Adrenal gland (tissue), 12 donors: Measurements from ENCODE around the gene CCDC61. TPM values are rescaled to one million over a fixed set of nuclear protein-coding genes. Genes with fewer than 3 reads are reported as not detected.

Experiments
- DNase-seq, 7 donors: peaks; one replicate each; pipeline ENCODE4 v3.0.0-alpha.2; 2019 to 2020
- H3K27ac ChIP-seq, 5 donors: fragments of 200-600 bp; sonication (generic) in 4 of 5; 1 replicate in 3 of 5; 2 replicates in 2 of 5; pipeline versions ENCODE4 v1.5.1 to v1.8.0; 2016 to 2020; ENCODE audit warnings: mild to moderate bottlenecking in 1 of 5
- H3K27me3 ChIP-seq: fragments of 200-600 bp; 2 replicates; pipeline ENCODE4 v1.8.0; 2021
- H3K36me3 ChIP-seq, 2 donors: fragments of 200-600 bp; replicated peaks in 1 of 2; 1 replicate in 1 of 2; 2 replicates in 1 of 2; pipeline versions ENCODE4 v1.5.1 to v1.8.0; 2018 to 2022
- H3K4me1 ChIP-seq, 2 donors: fragments of 200-600 bp; replicated peaks in 1 of 2; 1 replicate in 1 of 2; 2 replicates in 1 of 2; pipeline versions ENCODE4 v1.5.1 to v1.8.0; 2018 to 2021
- H3K4me3 ChIP-seq, 4 donors: fragments of 200-600 bp; sonication (generic) in 3 of 4; one replicate each; pipeline ENCODE4 v1.5.1; 2016 to 2018
- H3K9me3 ChIP-seq, 3 donors: fragments of 200-600 bp; sonication (generic) in 1 of 3; replicated peaks in 1 of 3; 1 replicate in 2 of 3; 2 replicates in 1 of 3; pipeline versions ENCODE4 v1.5.1 to v1.8.0; 2016 to 2021
- CTCF ChIP-seq, 6 experiments: fragments of 450-650 bp in 4 of 6; fragments of 200-600 bp in 2 of 6; sonication (generic) in 1 of 6; IDR thresholded peaks; 1 replicate in 5 of 6; 2 replicates in 1 of 6; pipeline versions ENCODE4 v1.5.1 to v1.8.0; 2016 to 2021; ENCODE audit warnings: antibody characterized with exemption in 6 of 6, mild to moderate bottlenecking in 2 of 6, moderate library complexity in 1 of 6
- POLR2A ChIP-seq, 2 donors: fragments of 450-650 bp; IDR thresholded peaks; one replicate each; pipeline ENCODE4 v1.6.1; 2017; ENCODE audit warnings: antibody characterized with exemption in 2 of 2, mild to moderate bottlenecking in 2 of 2, moderate library complexity in 1 of 2
- WGBS, 4 donors: extraction: QIAGEN DNeasy Blood & Tissue Kit in 2 of 4; methylation state at CpG; one replicate each; pipeline versions ENCODE4 v1.1.5 to v1.1.7; 2013 to 2017; 5-methylcytosine and 5-hydroxymethylcytosine counted together
- intact Hi-C, 2 donors: fragments of 100-400 bp; cut with DNase I; formaldehyde crosslinking; loops; one replicate each; pipeline versions ENCODE4 v1.14.1 to v1.15.0; 2022 to 2023
- polyA plus RNA-seq, 3 donors: library from polyadenylated mRNA; stranded (reverse); fragments of 200-250 nt in 2 of 3; fragments of 350-450 nt in 1 of 3; fragmentation: Illumina TruSeq in 1 of 3; extraction: RNeasy Lipid Tissue Mini Kit (QIAGEN cat#74804) in 1 of 3; gene quantifications; one replicate each; pipeline ENCODE4 v1.2.3, GENCODE V29; 2013 to 2014
- total RNA-seq, 9 donors: library from RNA; depleted of rRNA in 4 of 9; stranded (reverse); fragments of >200 nt in 4 of 9; fragments of 120-200 nt in 1 of 9; fragmentation: NEBNext Ultra II Directional in 1 of 9; extraction: Animal tissue kit (Norgen Biotek cat#: 25700) in 1 of 9; gene quantifications; one replicate each; pipeline versions ENCODE4 v1.1.0 to v1.2.4, GENCODE V29; 2013 to 2023
- donor health status: healthy with polysubstance abuse.
- donor health status: Bipolar disorder and iron deficiency.
- donor health status: DM: yes; HTN: yes; CAD: no.
- donor health status: DM: no; HTN: no; CAD: no.
- donor health status: DM: no; HTN: no; CAD: no.
- donor health status: DM: yes; HTN: yes; CAD: no.

The CCDC61 gene
- total and polyA plus RNA-seq, 12 donors, result 2.8 to 45.9 (median 15.0) TPM

- 80 to 84% (median 83%) methylated on average over 12 to 15 of the region's 15 CpGs for WGBS, 4 donors
- intact Hi-C loops, result no loop called here
- Histone ChIP-seq H3K4me1 (no peaks in the 10 kb centered on the region), H3K4me3 (no peak overlapping the region), H3K36me3 (no peaks in the 10 kb centered on the region), H3K27me3 (peaks cover 4% of the 10 kb centered on the region), H3K9me3 (no peaks in the 10 kb centered on the region), H3K27ac (no peak overlapping the region)
- no peak for DNase-seq
- TF ChIP-seq CTCF (IDR thresholded peaks at IDR 0.05), result no peak
- TF ChIP-seq POLR2A (IDR thresholded peaks at IDR 0.05), result no peak
Observed at GRCh38 chr19:45962021-45962420, 33.2 kb upstream of the CCDC61 start.

- H3K27me3 ChIP-seq, result peaks cover 10% of the 10 kb centered on the region
- H3K27ac ChIP-seq, result no peak overlapping the region
- TF ChIP-seq POLR2A (IDR thresholded peaks at IDR 0.05) (no peak), CTCF (IDR thresholded peaks at IDR 0.05) (no peak)
- H3K4me3 ChIP-seq, result no peak overlapping the region
- no peaks in the 10 kb centered on the region for H3K9me3 ChIP-seq
- H3K4me1 ChIP-seq, result no peaks in the 10 kb centered on the region
- intact Hi-C loops, result no loop called here
- H3K36me3 ChIP-seq, result no peaks in the 10 kb centered on the region
- 66 to 75% (median 68%) methylated on average over 7 of the region's 7 CpGs for WGBS, 4 donors
- no peak for DNase-seq
Observed at GRCh38 chr19:45967246-45967645, 28.0 kb upstream of the CCDC61 start.

DNA sequence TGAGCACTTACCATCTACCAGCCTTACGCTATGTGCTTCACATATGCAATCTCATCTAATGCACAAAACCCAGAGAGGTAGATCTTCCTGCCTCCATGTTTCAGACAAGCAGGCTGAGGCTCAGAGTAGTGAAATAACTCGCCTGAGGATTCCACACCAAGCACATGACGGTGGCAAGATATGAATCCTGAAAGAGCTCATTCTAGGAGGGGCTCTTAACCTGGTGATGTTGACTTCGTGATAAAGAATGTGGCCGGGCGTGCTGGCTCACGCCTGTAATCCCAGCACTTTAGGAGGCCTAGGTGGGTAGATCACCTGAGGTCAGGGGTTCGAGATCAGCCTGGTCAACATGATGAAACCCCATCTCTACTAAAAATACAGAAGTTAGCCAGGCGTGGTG, 26.6 kb upstream of the CCDC61 start:
- 70 to 79% (median 76%) methylated on average over 8 to 9 of the region's 9 CpGs for WGBS, 4 donors
- DNase-seq, result no peak
- Histone ChIP-seq H3K27me3 (peaks cover 15% of the 10 kb centered on the region), H3K4me3 (no peak overlapping the region), H3K36me3 (no peaks in the 10 kb centered on the region), H3K9me3 (no peaks in the 10 kb centered on the region), H3K4me1 (no peaks in the 10 kb centered on the region), H3K27ac (no peak overlapping the region)
- TF ChIP-seq CTCF (IDR thresholded peaks at IDR 0.05), result no peak
- no peak for TF ChIP-seq POLR2A (IDR thresholded peaks at IDR 0.05)
- intact Hi-C loops, result no loop called here

DNA sequence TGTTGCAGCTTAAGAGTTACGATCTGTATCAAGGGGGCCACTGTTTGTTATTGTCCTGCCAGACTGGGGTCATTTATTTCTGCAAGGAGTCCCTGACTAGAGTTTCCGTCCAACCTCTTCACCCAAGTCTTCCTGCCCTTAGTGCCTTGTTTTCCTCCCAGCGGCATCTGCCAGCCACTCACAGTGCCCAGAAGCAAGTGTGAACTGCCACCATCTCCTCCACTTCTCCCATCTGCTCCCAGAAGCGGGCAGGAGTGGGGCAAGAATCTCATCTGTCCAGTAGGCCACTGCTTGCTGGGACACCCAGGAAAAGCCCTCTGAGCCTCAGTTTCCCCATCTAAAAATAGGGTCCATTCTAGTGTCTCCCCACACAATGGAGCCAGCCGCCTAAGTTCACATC, 25.6 kb upstream of the CCDC61 start:
- Histone ChIP-seq H3K27ac (no peak overlapping the region), H3K4me3 (no peak overlapping the region), H3K36me3 (no peaks in the 10 kb centered on the region), H3K27me3 (peaks cover 22% of the 10 kb centered on the region), H3K9me3 (no peaks in the 10 kb centered on the region), H3K4me1 (no peaks in the 10 kb centered on the region)
- TF ChIP-seq POLR2A (IDR thresholded peaks at IDR 0.05) (no peak), CTCF (IDR thresholded peaks at IDR 0.05) (no peak)
- WGBS, 4 donors, result 64 to 71% (median 66%) methylated on average over 5 of the region's 5 CpGs
- no peak for DNase-seq
- intact Hi-C loops, result no loop called here
